NT2/D1 (cell line): Measurements from ENCODE around the gene ASB8.

Experiments
- SUZ12 ChIP-seq: IDR thresholded peaks from 2 replicates; pipeline ENCODE4 v1.6.1; 2011; ENCODE audit not compliant: insufficient read length, insufficient read depth; ENCODE audit errors: extremely low read depth
- ZNF274 ChIP-seq: IDR thresholded peaks from 2 replicates; pipeline ENCODE4 v1.6.1; 2011; ENCODE audit warnings: mild to moderate bottlenecking, low read depth, low read length

DNA sequence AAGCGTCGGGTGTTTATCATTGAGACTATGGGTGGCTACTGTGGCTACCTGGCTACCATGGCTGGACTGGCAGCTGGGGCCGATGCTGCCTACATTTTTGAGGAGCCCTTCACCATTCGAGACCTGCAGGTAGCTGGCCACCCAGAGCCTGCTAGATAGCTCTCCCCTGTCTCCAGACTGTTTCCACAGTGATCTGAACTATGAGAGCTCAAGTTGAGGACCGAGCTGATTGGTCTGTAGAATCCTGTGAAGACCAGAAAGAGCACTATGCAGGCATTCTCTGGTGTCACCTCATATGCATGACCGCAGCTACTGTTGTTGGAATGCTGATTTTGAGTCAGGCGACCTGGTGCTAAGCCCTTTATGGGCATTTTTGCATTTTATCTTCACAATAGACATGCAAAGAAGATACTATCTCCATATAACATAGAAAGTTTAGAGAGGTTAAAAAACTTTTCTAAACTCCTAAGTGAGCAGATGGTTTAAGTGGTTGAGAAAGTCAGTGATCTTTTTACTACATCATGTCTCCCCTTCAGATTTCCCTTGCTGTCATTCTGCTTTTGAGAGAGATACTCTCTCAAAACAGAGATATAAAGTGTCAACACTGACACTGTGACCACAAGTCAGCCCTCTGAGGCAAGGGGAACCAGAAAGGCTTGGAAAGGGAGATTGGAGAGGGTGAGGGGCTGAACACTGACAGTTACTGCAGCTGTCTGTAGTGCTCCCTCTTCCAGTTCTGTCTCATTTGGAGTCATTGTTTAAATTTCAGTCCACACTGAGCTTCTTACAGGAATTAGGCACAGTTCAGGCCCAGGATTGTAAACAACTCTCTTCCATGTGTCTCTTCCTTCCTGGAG is 14.3 kb downstream of the ASB8 start:
- TF ChIP-seq SUZ12 (no peak), ZNF274 (no peak)
